GM06990 (cell line): ENCODE results near the gene SLC16A9.
"Not testable (repeated sequence)": the region's sequence is repeated elsewhere in the genome, so short reads cannot be mapped to it uniquely, and the experiment has no call there.

ENCODE experiments used
- DNase-seq: peaks from one replicate; pipeline ENCODE4 v3.0.0-alpha.2; 2011; ENCODE audit not compliant: insufficient read length; ENCODE audit errors: extremely low read depth
- H3K27me3 ChIP-seq: replicated peaks from 2 replicates; pipeline ENCODE4 v1.6.0; 2011; ENCODE audit warnings: low read length; ENCODE audit not compliant: control insufficient read depth, insufficient read depth
- H3K36me3 ChIP-seq: 2 replicates; pipeline ENCODE4 v1.5.1; 2011; ENCODE audit warnings: low read length; ENCODE audit not compliant: control insufficient read depth, insufficient read depth
- H3K4me3 ChIP-seq: replicated peaks from 2 replicates; pipeline ENCODE4 v1.5.1; 2011; ENCODE audit warnings: low read depth, mild to moderate bottlenecking, control low read depth, low read length
- CTCF ChIP-seq: IDR thresholded peaks from 2 replicates; pipeline ENCODE4 v1.5.1; 2011; ENCODE audit warnings: low read length, control low read depth, mild to moderate bottlenecking, inconsistent platforms; ENCODE audit not compliant: insufficient read depth, poor library complexity, severe bottlenecking

Gene SLC16A9

GRCh38 chr10:59750155-59750945 is 40.7 kb upstream of the SLC16A9 start:
- no peaks in the 10 kb centered on the region for H3K27me3 ChIP-seq
- H3K4me3 ChIP-seq, result no peak overlapping the region
- no peaks in the 10 kb centered on the region for H3K36me3 ChIP-seq
- DNase-seq, result no peak
- TF ChIP-seq CTCF, result no peak

DNA sequence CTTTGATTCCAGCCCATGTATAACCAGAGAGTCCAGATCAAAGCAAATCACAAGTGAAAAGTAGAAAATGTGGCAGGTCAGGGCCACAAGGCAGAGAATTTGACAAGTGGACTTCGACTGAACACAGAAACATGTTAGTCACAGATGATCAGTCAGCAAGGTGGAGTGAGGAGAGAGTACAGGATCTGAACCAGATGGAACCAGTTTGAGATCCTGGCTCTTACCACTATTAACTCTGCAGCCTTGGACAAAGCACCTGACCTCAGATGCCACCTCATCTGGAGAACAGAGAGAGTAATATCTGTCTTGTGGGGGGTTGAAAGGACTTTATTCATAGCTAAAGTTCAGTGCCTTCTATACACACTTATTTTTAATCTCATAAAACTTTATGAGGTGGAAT is 39.2 kb upstream of the SLC16A9 start:
- H3K36me3 ChIP-seq, result no peaks in the 10 kb centered on the region

DNA sequence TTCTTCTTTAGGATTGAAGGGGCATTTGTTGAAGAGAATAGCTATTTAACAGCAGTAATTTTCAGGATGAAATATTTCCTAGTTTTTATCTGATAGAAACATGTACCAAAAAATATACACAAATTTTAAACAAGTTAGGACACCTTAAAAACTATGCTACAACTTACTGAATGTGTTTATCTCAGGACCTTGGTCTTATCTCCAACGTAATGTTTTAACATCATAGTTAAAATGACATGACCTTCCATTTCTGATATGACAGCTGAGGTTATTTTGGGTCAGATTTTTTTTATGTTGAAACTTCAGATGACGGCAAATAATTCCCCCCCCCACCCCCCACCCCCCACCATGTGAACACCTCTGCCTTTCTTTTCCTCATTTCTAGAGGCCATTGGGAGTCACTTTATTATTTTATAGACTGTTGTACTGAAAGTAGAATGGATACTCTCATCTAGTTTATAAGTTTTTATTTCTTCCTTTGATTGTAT is 35.6 kb upstream of the SLC16A9 start:
- no peaks in the 10 kb centered on the region for H3K27me3 ChIP-seq
- no peak for TF ChIP-seq CTCF
- no peak for DNase-seq
- H3K4me3 ChIP-seq, result no peak overlapping the region
- no peaks in the 10 kb centered on the region for H3K36me3 ChIP-seq

More for the DNA sequence above, 39.2 kb upstream of the SLC16A9 start:
- DNase-seq, result peak; percentile 3
- no peak for TF ChIP-seq CTCF
- Histone ChIP-seq H3K4me3 (no peak overlapping the region), H3K27me3 (no peaks in the 10 kb centered on the region)

DNA sequence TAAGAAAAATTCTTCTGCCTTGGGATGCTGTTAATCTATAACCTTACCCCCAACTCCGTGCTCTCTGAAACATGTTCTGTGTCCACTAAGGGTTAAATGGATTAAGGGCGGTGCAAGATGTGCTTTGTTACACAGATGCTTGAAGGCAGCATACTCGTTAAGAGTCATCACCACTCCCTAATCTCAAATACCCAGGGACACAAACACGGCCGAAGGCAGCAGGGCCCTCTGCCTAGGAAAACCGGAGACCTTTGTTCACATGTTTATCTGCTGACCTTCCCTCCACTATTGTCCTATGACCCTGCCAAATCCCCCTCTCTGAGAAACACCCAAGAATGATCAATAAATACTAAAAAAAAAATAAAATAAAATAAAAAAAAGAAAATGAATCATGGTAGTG is 35.1 kb upstream of the SLC16A9 start:
- not testable (repeated sequence) for DNase-seq, H3K4me3 ChIP-seq, H3K27me3 ChIP-seq, H3K36me3 ChIP-seq

GRCh38 chr10:59744156-59744555 is 34.5 kb upstream of the SLC16A9 start:
- not testable (repeated sequence) for H3K27me3 ChIP-seq, H3K36me3 ChIP-seq, H3K4me3 ChIP-seq, DNase-seq

GRCh38 chr10:59741583-59741982 is 31.9 kb upstream of the SLC16A9 start:
- Histone ChIP-seq H3K27me3 (no peaks in the 10 kb centered on the region), H3K36me3 (no peaks in the 10 kb centered on the region), H3K4me3 (no peak overlapping the region)
- no peak for TF ChIP-seq CTCF
- DNase-seq, result no peak
